Subcutaneous adipose tissue (tissue), 4 donors: ENCODE results near the gene ZNF207. TPM values are rescaled to one million over a fixed set of nuclear protein-coding genes. Genes with fewer than 3 reads are reported as not detected.

Experiments
- CTCF ChIP-seq: fragments of 450-650 bp; IDR thresholded peaks from one replicate; pipeline ENCODE4 v1.5.1; 2016; ENCODE audit warnings: low read depth, mild to moderate bottlenecking, control low read depth, antibody characterized with exemption, moderate library complexity
- total RNA-seq, 4 donors: library from RNA; depleted of rRNA; stranded (reverse); fragments of >200 nt; gene quantifications; one replicate each; pipeline ENCODE4 v1.1.0, GENCODE V29; 2016

The ZNF207 gene
- total RNA-seq, 4 donors from 2014 or later, result 131 to 197 (median 147) TPM

- no peak for TF ChIP-seq CTCF
These were observed 32.7 kb downstream of the ZNF207 start for GRCh38 chr17:32382526-32383223.

- no peak for TF ChIP-seq CTCF
These were observed 34.0 kb downstream of the ZNF207 start for GRCh38 chr17:32383926-32384434.

- TF ChIP-seq CTCF, result no peak
These were observed 35.2 kb downstream of the ZNF207 start for GRCh38 chr17:32385121-32385520.

- TF ChIP-seq CTCF, result no peak
These were observed 36.0 kb downstream of the ZNF207 start for GRCh38 chr17:32385971-32386370.

- TF ChIP-seq CTCF, result no peak
These were observed 36.9 kb downstream of the ZNF207 start for GRCh38 chr17:32386844-32387243.

- no peak for TF ChIP-seq CTCF
These were observed 38.9 kb downstream of the ZNF207 start for GRCh38 chr17:32388613-32389459.

GRCh38 chr17:32393904-32394303 lies 43.9 kb downstream of the ZNF207 start:
- TF ChIP-seq CTCF, result no peak
